ENCODE results near the gene ENO3.

DNA sequence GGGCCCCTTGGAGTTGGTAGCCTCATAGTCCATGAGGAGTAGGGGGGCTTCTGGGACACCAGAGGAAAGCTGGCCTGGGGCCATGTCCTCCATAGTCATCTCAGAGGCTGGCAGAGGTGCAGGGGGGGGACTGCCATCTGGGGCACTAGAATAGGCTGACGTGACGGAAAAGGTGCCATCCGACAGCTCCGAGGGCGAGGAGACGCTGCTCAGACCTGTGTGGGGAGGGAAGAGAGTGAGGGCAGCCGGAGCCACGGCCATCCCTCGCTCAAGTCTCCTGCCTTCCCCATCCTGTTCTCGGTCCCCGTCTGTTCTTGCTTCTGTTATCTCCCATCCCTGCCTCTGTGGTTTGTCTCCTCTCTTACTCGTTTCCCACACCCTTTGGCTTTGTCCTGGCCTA lies 21.4 kb downstream of the ENO3 start:
- TF ChIP-seq, protein P1, sequence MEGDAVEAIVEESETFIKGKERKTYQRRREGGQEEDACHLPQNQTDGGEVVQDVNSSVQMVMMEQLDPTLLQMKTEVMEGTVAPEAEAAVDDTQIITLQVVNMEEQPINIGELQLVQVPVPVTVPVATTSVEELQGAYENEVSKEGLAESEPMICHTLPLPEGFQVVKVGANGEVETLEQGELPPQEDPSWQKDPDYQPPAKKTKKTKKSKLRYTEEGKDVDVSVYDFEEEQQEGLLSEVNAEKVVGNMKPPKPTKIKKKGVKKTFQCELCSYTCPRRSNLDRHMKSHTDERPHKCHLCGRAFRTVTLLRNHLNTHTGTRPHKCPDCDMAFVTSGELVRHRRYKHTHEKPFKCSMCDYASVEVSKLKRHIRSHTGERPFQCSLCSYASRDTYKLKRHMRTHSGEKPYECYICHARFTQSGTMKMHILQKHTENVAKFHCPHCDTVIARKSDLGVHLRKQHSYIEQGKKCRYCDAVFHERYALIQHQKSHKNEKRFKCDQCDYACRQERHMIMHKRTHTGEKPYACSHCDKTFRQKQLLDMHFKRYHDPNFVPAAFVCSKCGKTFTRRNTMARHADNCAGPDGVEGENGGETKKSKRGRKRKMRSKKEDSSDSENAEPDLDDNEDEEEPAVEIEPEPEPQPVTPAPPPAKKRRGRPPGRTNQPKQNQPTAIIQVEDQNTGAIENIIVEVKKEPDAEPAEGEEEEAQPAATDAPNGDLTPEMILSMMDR (IDR thresholded peaks at IDR 0.05) = no peak
- no peak for TF ChIP-seq POLR2A (IDR thresholded peaks at IDR 0.05)

Data from esophagus squamous epithelium (tissue), 4 donors.